ENCODE measurements around the gene RRAD.
"Not testable (repeated sequence)": the region's sequence is repeated elsewhere in the genome, so short reads cannot be mapped to it uniquely, and the experiment has no call there.

Gene RRAD

GRCh38 chr16:66950971-66951790 is 25.8 kb upstream of the RRAD start:
- no peak for DNase-seq (ENCODE audit: low read depth)

- DNase-seq (ENCODE audit: low read depth), result no peak
Measured at GRCh38 chr16:66950437-66950836, 25.1 kb upstream of the RRAD start.

GRCh38 chr16:66949472-66949871 is 24.1 kb upstream of the RRAD start:
- DNase-seq (ENCODE audit: low read depth), result no peak

GRCh38 chr16:66948837-66949225 is 23.5 kb upstream of the RRAD start:
- DNase-seq (ENCODE audit: low read depth), result no peak

DNA sequence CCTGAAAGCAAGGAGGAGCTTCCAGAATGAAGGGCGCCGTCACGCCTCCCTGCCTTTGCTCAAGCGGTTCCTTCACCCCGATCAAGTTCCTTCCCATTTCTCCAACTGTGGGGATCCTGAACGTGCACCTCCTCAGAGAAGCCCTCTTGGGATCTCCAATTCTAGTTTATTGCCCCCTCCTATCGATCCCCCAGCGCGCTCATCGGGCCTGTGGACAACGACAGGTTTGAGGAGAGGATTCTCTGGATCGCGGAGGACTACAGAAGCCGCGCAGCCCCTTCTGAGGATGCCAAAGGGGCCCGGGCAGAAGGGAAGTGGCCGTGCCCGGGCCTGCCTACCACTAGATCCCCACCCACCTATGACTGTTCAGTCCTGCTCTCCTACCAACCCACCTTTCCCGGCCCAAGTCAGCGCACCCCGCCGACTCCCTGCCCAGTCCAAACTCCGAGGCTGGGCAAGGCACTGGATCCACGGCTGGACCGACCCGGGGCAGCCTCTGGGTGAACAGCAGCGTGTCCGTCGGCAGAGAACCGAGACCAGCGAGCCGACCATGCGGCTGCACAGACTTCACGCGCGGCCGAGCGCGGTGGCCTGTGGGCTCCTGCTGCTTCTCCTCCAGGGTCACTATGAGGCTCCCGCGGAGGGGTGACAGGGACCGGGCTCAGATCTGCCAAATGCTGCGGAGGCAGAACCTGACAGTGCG is 22.9 kb upstream of the RRAD start:
- DNase-seq (ENCODE audit: low read depth), result no peak

DNA sequence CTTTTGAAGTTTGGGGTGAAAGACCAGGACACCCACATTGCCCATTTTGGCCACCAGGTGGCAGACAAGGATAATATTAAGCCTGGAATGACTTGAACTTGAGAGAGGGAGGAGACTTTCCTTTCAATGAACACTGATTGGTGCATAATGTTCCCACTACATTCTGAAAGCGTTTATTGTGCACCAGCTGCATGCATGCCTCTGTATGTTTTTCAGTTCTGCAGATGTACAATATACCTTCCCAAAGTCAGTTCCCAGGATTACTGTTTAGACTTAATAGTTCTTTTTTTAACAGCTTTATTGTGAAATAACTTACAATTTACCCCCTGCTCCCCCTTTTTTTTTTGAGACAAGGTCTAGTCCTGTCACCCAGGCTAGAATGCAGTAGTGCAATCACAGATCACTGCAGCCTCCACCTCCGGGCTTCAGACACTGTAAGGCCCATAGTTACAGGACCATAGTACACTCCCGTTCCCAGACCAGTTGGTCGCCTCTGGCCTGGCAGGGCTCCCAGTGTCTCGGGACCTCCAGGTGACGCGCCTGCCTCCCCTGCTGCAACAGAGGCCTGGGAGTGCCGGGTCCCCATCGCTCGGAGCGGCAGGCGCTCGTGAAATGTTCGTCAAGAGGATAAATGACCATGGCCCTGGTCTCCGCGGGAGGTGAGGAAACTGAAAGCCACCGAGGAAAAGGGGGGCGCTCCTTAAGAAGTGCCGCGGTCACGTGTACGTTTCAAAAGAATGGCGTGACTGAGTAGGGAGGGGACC is 22.1 kb upstream of the RRAD start:
- DNase-seq (ENCODE audit: low read depth), result peak; percentile 70

- DNase-seq (ENCODE audit: low read depth), result no peak
Measured at GRCh38 chr16:66946974-66947301, 21.6 kb upstream of the RRAD start.

- DNase-seq (ENCODE audit: low read depth), result no peak
Measured at GRCh38 chr16:66946541-66946940, 21.2 kb upstream of the RRAD start.

DNA sequence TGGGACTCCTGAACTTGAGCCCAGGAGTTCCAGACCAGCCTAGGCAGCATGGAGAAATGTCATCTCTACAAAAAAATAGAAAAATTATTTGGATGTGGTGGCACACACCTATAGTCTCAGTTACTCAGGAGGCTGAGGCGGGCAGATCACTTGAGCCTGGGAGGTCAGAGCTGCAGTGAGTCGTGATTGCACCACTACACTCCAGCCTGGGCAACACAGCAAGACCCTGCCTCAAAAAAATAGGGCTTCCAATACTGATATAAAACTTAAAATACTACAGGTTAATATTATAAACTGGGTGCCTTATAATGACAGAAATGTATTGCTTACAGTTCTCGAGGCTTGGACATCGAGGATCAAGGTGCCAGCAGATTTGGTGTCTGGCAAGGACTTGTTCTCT is 20.6 kb upstream of the RRAD start:
- DNase-seq (ENCODE audit: low read depth), result no peak

DNA sequence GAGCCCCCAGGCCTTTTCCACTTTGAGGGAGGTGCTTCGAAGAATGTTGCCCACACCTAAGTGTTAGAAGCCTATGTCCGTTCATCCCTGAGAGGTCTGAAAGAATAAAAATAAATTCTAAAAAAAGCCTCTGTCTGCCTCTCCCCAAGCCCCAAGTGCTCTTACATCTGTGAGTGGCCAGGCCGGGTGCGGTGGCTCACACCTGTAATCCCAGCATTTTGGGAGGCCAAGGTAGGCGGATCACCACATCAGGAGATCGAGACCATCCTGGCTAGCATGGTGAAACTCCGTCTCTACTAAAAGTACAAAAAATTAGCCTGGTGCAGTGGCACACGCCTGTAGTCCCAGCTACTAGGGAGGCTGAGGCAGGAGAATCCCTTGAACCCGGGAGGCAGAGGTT is 19.6 kb upstream of the RRAD start:
- not testable (repeated sequence) for DNase-seq (ENCODE audit: low read depth)

DNA sequence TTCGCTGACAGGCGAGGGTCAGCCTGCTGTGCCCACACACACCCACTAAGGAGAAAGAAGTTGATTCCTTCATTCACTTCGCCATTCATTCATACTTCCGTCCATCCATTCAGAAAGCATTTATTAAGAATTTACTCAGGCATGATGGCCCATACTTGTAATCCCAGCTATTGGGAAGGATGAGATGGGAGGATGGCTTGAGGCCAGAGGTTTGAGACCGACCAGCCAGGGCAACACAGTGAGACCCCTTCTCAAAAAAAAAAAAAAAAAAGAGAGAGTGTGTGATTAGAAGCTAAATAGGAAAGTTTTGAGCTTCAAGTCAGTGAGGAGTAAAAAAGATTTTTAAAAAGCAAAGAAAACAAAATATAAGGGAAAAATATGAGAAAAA is 18.7 kb upstream of the RRAD start:
- DNase-seq (ENCODE audit: low read depth), result no peak

DNA sequence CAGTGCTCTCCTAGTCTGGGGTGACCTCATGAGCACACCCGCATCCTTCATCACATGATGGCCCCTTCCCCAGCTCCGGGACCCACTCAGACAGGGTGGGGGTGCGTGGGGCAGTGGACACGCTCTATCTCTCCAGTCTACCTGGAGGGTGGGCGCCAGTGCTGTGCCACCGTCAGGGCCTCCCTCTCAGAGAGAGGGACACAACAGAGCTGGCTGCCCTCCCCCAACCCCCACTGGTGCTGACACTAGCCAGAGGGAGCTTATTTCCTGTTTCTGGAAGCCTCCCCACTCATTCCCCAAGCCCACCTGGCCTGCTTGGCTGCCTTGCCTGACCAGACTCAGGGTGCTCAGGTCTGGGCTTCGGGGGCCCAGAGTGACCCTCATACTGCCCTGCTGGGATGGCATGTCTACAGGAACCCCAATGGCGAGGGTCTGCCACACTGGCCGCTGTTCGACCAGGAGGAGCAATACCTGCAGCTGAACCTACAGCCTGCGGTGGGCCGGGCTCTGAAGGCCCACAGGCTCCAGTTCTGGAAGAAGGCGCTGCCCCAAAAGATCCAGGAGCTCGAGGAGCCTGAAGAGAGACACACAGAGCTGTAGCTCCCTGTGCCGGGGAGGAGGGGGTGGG is 18.2 kb upstream of the RRAD start:
- DNase-seq (ENCODE audit: low read depth), result no peak

DNA sequence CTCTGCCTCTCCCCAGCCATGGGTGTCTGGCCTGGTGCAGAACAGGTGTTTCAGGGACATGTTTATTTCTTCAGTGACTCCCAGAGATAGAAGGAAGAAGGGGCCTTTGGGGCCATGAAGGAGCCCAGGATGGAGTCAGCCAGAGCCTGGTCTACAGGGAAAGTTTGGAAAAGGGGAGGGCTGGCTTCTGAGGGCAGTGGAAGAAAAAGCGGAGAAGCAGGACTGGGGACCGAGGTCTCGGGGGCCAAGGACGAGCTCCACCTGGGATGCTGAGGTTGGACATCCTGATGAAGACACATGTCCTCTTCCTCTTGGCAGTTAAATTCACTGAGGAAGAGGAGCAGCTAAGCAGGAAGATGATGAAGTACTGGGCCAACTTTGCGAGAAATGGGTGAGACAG is 17.6 kb upstream of the RRAD start:
- no peak for DNase-seq (ENCODE audit: low read depth)

- no peak for DNase-seq (ENCODE audit: low read depth)
Measured at GRCh38 chr16:66940236-66940635, 14.9 kb upstream of the RRAD start.

- no peak for DNase-seq (ENCODE audit: low read depth)
Measured at GRCh38 chr16:66939366-66939765, 14.0 kb upstream of the RRAD start.

GRCh38 chr16:66937725-66938337 is 12.5 kb upstream of the RRAD start:
- no peak for DNase-seq (ENCODE audit: low read depth)

- DNase-seq (ENCODE audit: low read depth), result no peak
Measured at GRCh38 chr16:66936889-66937554, 11.7 kb upstream of the RRAD start.

DNA sequence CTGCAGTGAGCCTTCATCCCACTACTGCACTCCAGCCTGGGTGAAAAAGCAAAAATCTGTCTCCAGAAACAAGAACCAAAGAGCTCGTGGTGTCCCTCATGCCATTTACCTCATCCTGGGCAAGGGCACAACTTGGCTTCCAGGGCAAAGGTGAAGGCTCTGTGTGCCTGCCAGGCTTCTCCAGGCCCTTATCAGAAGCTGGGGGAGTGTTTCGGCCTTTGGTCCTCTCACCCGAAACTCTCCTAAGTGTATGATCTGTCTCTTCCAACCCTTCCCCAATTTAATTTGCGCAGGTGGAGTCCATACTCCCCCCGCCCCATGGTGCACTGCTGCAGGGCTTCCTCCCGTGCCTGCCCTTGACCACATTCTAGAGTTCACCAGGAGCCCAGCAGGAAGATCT is 11.1 kb upstream of the RRAD start:
- no peak for DNase-seq (ENCODE audit: low read depth)

GRCh38 chr16:66935314-66936011 is 10.1 kb upstream of the RRAD start, which contains the start of gene CES2:
Gene CES2, plus strand, starts transcription at chr16:66935516. Its CDS starts 120 bp downstream, at chr16:66935636.
- no peak for DNase-seq (ENCODE audit: low read depth)

DNA sequence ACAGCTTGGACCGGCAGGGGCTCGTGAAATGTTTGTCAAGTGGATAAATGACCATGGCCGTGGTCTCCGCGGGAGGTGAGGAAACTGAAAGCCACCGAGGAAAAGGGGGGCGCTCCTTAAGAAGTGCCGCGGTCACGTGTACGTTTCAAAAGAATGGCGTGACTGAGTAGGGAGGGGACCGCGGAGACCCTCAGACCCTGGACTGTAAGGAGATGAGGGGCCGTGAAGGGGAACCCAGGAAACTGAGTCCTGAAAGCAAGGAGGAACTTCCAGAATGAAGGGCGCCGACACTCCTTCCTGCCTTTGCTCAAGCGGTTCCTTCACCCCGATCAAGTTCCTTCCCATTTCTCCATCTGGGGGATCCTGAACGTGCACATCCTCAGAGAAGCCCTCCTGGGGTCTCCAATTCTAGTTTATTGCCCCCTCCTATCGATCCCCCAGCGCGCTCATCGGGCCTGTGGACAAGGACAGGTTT is 9.5 kb upstream of the RRAD start:
- not testable (repeated sequence) for DNase-seq (ENCODE audit: low read depth)
